GM12878 (cell line): ENCODE measurements around the gene LHFPL3. TPM values are rescaled to one million over a fixed set of nuclear protein-coding genes. Genes with fewer than 3 reads are reported as not detected.

ENCODE experiments used
- ATAC-seq: fragments of 200-7000 bp; cut with Tn5 transposase; 3 replicates; pipeline ENCODE4 v1.9.1; 2020; ENCODE audit warnings: mild to moderate bottlenecking, moderate library complexity
- BruUV-seq: library from RNA; stranded (reverse); fragments of 400-500 nt; replicated peaks from 2 replicates; lab custom pipeline; 2021; lab: Mats Ljungman, UMichigan
- CTCF ChIA-PET: fragments of 300-600 bp; sonication (Branson Sonifier 250); formaldehyde crosslinking; extraction: SDS; loops from one replicate; lab custom pipeline; 2021; ENCODE audit warnings: inconsistent platforms; lab: Yijun Ruan, JAX
- POLR2A ChIA-PET: fragments of 350-600 bp; formaldehyde crosslinking; extraction: SDS; loops from one replicate; lab custom pipeline; 2021; ENCODE audit warnings: inconsistent platforms; lab: Charles Lee
- RAD21 ChIA-PET: fragments of 300-600 bp; sonication (Branson Sonifier 250); formaldehyde crosslinking; loops from one replicate; lab custom pipeline; 2023; ENCODE audit warnings: antibody characterized with exemption; ENCODE audit not compliant: unreplicated experiment; lab: Charles Lee
- SMC1A ChIA-PET: fragments of 300-600 bp; sonication (Branson Sonifier 250); formaldehyde crosslinking; loops from one replicate; lab custom pipeline; 2023; ENCODE audit not compliant: unreplicated experiment, uncharacterized antibody; lab: Charles Lee
- DNase-seq: peaks from one replicate; pipeline ENCODE4 v3.0.0-alpha.2; 2011; ENCODE audit warnings: low read depth, low spot score
- FAIRE-seq: peaks from 3 replicates; lab custom pipeline; 2011; peaks lifted over from hg19 to GRCh38; lab: Jason Lieb, UNC
- H2AFZ ChIP-seq: 2 replicates; pipeline ENCODE4 v1.6.0; 2011; ENCODE audit warnings: low read depth, low read length, control low read depth; ENCODE audit not compliant: control insufficient read depth
- H3K27ac ChIP-seq: 2 replicates; pipeline ENCODE4 v1.5.1; 2011; ENCODE audit warnings: control low read depth; ENCODE audit not compliant: control insufficient read depth, insufficient read depth
- H3K27me3 ChIP-seq, 2 experiments: replicated peaks in 1 of 2; 2 replicates each; pipeline versions ENCODE4 v1.6.0 to v1.6.1; 2011; ENCODE audit warnings: low read length in 1 of 2; ENCODE audit not compliant: control insufficient read depth in 2 of 2, insufficient read depth in 2 of 2
- H3K36me3 ChIP-seq, 2 experiments: 2 replicates each; pipeline ENCODE4 v1.5.1; 2011; ENCODE audit warnings: low read length in 1 of 2; ENCODE audit not compliant: control insufficient read depth in 2 of 2, insufficient read depth in 2 of 2
- H3K4me1 ChIP-seq: 2 replicates; pipeline ENCODE4 v1.6.1; 2011; ENCODE audit warnings: mild to moderate bottlenecking, low read length, moderate library complexity, mixed read lengths; ENCODE audit not compliant: control insufficient read depth, insufficient read depth
- H3K4me2 ChIP-seq: 2 replicates; pipeline ENCODE4 v1.6.0; 2011; ENCODE audit warnings: control low read depth; ENCODE audit not compliant: control insufficient read depth, insufficient read depth
- H3K4me3 ChIP-seq: fragments of 200-600 bp; sonication (generic); 2 replicates; pipeline ENCODE4 v1.5.1; 2016
- H3K79me2 ChIP-seq: 2 replicates; pipeline ENCODE4 v1.6.0; 2011; ENCODE audit warnings: low read length; ENCODE audit not compliant: control insufficient read depth, insufficient read depth
- H3K9ac ChIP-seq: 2 replicates; pipeline ENCODE4 v1.8.0; 2011; ENCODE audit warnings: low read length, control low read depth, mixed read lengths; ENCODE audit not compliant: control insufficient read depth, insufficient read depth
- H3K9me3 ChIP-seq: replicated peaks from 3 replicates; pipeline ENCODE4 v1.5.1; 2011; ENCODE audit warnings: mild to moderate bottlenecking, low read length; ENCODE audit not compliant: control insufficient read depth, insufficient read depth
- H4K20me1 ChIP-seq: 2 replicates; pipeline ENCODE4 v1.6.0; 2011; ENCODE audit not compliant: control insufficient read depth, insufficient read depth
- ASH2L ChIP-seq: fragments of 300-600, 200-600 bp; sonication (generic); IDR thresholded peaks from 2 replicates; pipeline ENCODE4 v1.6.1; 2017; ENCODE audit warnings: low read depth, mild to moderate bottlenecking, borderline replicate concordance
- BRCA1 ChIP-seq: IDR thresholded peaks from 2 replicates; pipeline ENCODE4 v1.6.1; 2011; ENCODE audit warnings: low read depth, low read length, improper control_type of control experiment
- ESRRA ChIP-seq: IDR thresholded peaks from 2 replicates; pipeline ENCODE4 v1.6.1; 2012; ENCODE audit warnings: mild to moderate bottlenecking, low read length, improper control_type of control experiment
- HDAC2 ChIP-seq: fragments of 200-600 bp; sonication (generic); IDR thresholded peaks from 2 replicates; pipeline ENCODE4 v1.6.1; 2017
- JUND ChIP-seq: IDR thresholded peaks from 2 replicates; pipeline ENCODE4 v1.6.1; 2012; ENCODE audit warnings: low read depth, mild to moderate bottlenecking, low read length, improper control_type of control experiment, moderate library complexity
- MYC ChIP-seq: IDR thresholded peaks from 2 replicates; pipeline ENCODE4 v1.6.1; 2011; ENCODE audit warnings: mild to moderate bottlenecking, low read length, moderate library complexity, inconsistent platforms; ENCODE audit not compliant: insufficient read depth, insufficient replicate concordance, insufficient read length, severe bottlenecking
- NR2C1 ChIP-seq: fragments of 450-650 bp; IDR thresholded peaks from 2 replicates; pipeline ENCODE4 v1.6.1; 2017; ENCODE audit warnings: antibody characterized with exemption, mild to moderate bottlenecking, moderate library complexity
- RB1 ChIP-seq: fragments of 450-650 bp; formaldehyde crosslinking; IDR thresholded peaks from 2 replicates; pipeline ENCODE4 v1.6.1; 2017; ENCODE audit warnings: mild to moderate bottlenecking, borderline replicate concordance
- RELA ChIP-seq: fragments of 450-650 bp; IDR thresholded peaks from 2 replicates; pipeline ENCODE4 v1.8.0; 2014; ENCODE audit warnings: borderline replicate concordance; ENCODE audit not compliant: partially characterized antibody
- SIN3A ChIP-seq: IDR thresholded peaks from 2 replicates; pipeline ENCODE4 v1.6.1; 2012; ENCODE audit warnings: low read depth, low read length, improper control_type of control experiment
- SMC3 ChIP-seq: IDR thresholded peaks from 2 replicates; pipeline ENCODE4 v1.6.1; 2011; ENCODE audit warnings: low read length, improper control_type of control experiment, borderline replicate concordance
- SREBF1 ChIP-seq: IDR thresholded peaks from 2 replicates; pipeline ENCODE4 v1.6.1; 2012; ENCODE audit warnings: mild to moderate bottlenecking, low read length
- SREBF2 ChIP-seq: IDR thresholded peaks from 2 replicates; pipeline ENCODE4 v1.6.1; 2012; ENCODE audit warnings: mild to moderate bottlenecking, low read length
- WGBS: methylation state at CpG from one replicate; pipeline ENCODE4 v1.1.6; 2016; ENCODE audit warnings: low lambda C conversion rate; ENCODE audit not compliant: insufficient replicate concordance, insufficient coverage; ENCODE audit errors: missing lambda C conversion rate; 5-methylcytosine and 5-hydroxymethylcytosine counted together
- in situ Hi-C: fragments of 300-500 bp; cut with MboI; formaldehyde crosslinking; loops from 9 replicates; pipeline ENCODE4 v1.14.3; 2018; ENCODE audit warnings: mixed read lengths
- intact Hi-C: fragments of 100-400 bp; cut with micrococcal nuclease; formaldehyde crosslinking; loops from one replicate; pipeline ENCODE4 v1.14.2; 2022; ENCODE audit not compliant: unreplicated experiment
- polyA plus RNA-seq, 11 experiments: library from polyadenylated mRNA; depleted of rRNA in 4 of 11; unstranded in 6 of 11; stranded (reverse) in 5 of 11; fragments of >200 nt; fragmentation: Nextera tagmentation in 4 of 11; fragmentation: Illumina TruSeq in 1 of 11; extraction: Ambion mirVana in 4 of 11; extraction: Trizol in 1 of 11; gene quantifications; 1 replicate in 1 of 11; 2 replicates in 10 of 11; pipeline versions ENCODE4 v1.2.1 to v1.2.3, GENCODE V29; 2011 to 2016; ENCODE audit warnings: inconsistent platforms in 2 of 11, missing spikeins in 2 of 11, low read depth in 1 of 11
- total RNA-seq, 4 experiments: library from RNA; depleted of rRNA in 3 of 4; stranded (reverse); fragments of >200 nt in 3 of 4; fragmentation: Illumina TruSeq in 1 of 4; extraction: Trizol in 1 of 4; gene quantifications; 2 replicates each; pipeline versions ENCODE4 v1.2.1 to v1.2.3, GENCODE V29; 2013 to 2021
- TF ChIP-seq, protein P1 (sequence below): IDR thresholded peaks from 2 replicates; pipeline ENCODE4 v1.6.1; 2012; ENCODE audit warnings: low read depth, low read length, improper control_type of control experiment
- TF ChIP-seq, protein P2 (sequence below): fragments of 450-650 bp; IDR thresholded peaks from 2 replicates; pipeline ENCODE4 v1.6.1; 2017; ENCODE audit warnings: borderline replicate concordance
- TF ChIP-seq, protein P3 (sequence below): fragments of 450-650 bp; IDR thresholded peaks from 2 replicates; pipeline ENCODE4 v1.6.1; 2017; ENCODE audit warnings: low read depth, mild to moderate bottlenecking, moderate library complexity
- TF ChIP-seq, protein P4 (sequence below): IDR thresholded peaks from 2 replicates; pipeline ENCODE4 v1.6.1; 2011; ENCODE audit warnings: borderline replicate concordance, low read depth, mild to moderate bottlenecking, moderate library complexity, mixed read lengths, low read length; ENCODE audit not compliant: insufficient read depth; ENCODE audit errors: extremely low read length
- TF ChIP-seq, protein P5 (sequence below): IDR thresholded peaks from 2 replicates; pipeline ENCODE4 v1.6.1; 2011; ENCODE audit warnings: mild to moderate bottlenecking, low read depth, low read length, moderate library complexity; ENCODE audit not compliant: insufficient replicate concordance

LHFPL3 gene
- total and polyA plus RNA-seq, 10 of the 15 experiments (the other 5 are each of a cell fraction or from before 2014, with no cell fraction given): 0.09 TPM; not detected in 9

DNA sequence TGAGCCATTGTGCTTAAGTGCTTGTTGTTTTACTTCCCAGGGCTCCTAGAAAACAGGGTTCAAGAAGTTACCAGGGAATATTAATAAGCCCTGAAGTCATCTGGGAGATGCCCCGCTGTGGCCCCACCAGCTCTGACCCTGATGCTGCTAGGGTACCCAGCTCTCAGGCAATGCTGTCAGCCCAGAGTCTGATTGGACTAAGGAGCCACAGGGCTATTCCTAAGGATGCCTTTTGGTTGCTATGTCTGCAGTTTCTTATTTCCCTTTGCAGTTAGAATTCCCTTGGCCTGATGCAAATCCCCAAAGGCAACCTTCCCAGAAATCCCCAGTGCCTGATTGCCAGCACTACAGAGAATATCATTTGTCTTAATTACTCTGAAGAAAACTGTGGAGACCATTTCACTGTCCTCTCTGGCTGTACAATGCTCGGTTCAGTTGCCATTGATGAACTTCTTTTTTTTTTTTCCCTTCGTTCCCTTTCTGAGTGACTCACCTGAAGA, 448.9 kb downstream of the LHFPL3 start:
- Histone ChIP-seq H3K27ac (no peak overlapping the region), H3K4me1 (no peaks in the 10 kb centered on the region), H3K4me2 (no peak overlapping the region), H3K27me3 (no peaks in the 10 kb centered on the region; a peak in 1 of 4 replicates), H4K20me1 (no peaks in the 10 kb centered on the region), H3K9ac (no peak overlapping the region), H2AFZ (no peak overlapping the region), H3K9me3 (no peaks in the 10 kb centered on the region), H3K4me3 (no peak overlapping the region), H3K79me2 (no peaks in the 10 kb centered on the region), H3K36me3 (no peaks in the 10 kb centered on the region)
- BruUV-seq: no TSS peak
- ChIA-PET SMC1A (no interaction called here), RAD21 (no interaction called here), CTCF (interaction anchor here (0.6 kb wide), 1 partner anchor 15 kb away, joined by 3 read pairs; no protein-coding TSS in a partner anchor), POLR2A (no interaction called here)
- intact Hi-C loops (no loop called here), in situ Hi-C loops (no loop called here)
- ATAC-seq: no peak
- FAIRE-seq: no peak
- DNase-seq: no peak
- 0% methylated on average over 2 of the region's 3 CpGs for WGBS
- TF ChIP-seq, protein P1, sequence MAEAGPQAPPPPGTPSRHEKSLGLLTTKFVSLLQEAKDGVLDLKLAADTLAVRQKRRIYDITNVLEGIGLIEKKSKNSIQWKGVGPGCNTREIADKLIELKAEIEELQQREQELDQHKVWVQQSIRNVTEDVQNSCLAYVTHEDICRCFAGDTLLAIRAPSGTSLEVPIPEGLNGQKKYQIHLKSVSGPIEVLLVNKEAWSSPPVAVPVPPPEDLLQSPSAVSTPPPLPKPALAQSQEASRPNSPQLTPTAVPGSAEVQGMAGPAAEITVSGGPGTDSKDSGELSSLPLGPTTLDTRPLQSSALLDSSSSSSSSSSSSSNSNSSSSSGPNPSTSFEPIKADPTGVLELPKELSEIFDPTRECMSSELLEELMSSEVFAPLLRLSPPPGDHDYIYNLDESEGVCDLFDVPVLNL: no peak
- TF ChIP-seq, protein P2, sequence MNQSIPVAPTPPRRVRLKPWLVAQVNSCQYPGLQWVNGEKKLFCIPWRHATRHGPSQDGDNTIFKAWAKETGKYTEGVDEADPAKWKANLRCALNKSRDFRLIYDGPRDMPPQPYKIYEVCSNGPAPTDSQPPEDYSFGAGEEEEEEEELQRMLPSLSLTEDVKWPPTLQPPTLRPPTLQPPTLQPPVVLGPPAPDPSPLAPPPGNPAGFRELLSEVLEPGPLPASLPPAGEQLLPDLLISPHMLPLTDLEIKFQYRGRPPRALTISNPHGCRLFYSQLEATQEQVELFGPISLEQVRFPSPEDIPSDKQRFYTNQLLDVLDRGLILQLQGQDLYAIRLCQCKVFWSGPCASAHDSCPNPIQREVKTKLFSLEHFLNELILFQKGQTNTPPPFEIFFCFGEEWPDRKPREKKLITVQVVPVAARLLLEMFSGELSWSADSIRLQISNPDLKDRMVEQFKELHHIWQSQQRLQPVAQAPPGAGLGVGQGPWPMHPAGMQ: no peak
- TF ChIP-seq, protein P3, sequence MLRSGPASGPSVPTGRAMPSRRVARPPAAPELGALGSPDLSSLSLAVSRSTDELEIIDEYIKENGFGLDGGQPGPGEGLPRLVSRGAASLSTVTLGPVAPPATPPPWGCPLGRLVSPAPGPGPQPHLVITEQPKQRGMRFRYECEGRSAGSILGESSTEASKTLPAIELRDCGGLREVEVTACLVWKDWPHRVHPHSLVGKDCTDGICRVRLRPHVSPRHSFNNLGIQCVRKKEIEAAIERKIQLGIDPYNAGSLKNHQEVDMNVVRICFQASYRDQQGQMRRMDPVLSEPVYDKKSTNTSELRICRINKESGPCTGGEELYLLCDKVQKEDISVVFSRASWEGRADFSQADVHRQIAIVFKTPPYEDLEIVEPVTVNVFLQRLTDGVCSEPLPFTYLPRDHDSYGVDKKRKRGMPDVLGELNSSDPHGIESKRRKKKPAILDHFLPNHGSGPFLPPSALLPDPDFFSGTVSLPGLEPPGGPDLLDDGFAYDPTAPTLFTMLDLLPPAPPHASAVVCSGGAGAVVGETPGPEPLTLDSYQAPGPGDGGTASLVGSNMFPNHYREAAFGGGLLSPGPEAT: no peak
- TF ChIP-seq SREBF1 (no peak), SIN3A (no peak), NR2C1 (no peak), HDAC2 (no peak), JUND (no peak), MYC (no peak), ESRRA (no peak), RELA (no peak), SREBF2 (no peak), BRCA1 (no peak), RB1 (no peak), ASH2L (no peak), SMC3 (no peak)
- TF ChIP-seq, protein P4, sequence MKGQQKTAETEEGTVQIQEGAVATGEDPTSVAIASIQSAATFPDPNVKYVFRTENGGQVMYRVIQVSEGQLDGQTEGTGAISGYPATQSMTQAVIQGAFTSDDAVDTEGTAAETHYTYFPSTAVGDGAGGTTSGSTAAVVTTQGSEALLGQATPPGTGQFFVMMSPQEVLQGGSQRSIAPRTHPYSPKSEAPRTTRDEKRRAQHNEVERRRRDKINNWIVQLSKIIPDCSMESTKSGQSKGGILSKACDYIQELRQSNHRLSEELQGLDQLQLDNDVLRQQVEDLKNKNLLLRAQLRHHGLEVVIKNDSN: no peak
- TF ChIP-seq, protein P5, sequence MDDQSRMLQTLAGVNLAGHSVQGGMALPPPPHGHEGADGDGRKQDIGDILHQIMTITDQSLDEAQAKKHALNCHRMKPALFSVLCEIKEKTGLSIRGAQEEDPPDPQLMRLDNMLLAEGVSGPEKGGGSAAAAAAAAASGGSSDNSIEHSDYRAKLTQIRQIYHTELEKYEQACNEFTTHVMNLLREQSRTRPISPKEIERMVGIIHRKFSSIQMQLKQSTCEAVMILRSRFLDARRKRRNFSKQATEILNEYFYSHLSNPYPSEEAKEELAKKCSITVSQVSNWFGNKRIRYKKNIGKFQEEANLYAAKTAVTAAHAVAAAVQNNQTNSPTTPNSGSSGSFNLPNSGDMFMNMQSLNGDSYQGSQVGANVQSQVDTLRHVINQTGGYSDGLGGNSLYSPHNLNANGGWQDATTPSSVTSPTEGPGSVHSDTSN: no peak
